ENCODE results near the gene LRRC9.
"Not testable (repeated sequence)": the region's sequence is repeated elsewhere in the genome, so short reads cannot be mapped to it uniquely, and the experiment has no call there.

Gene LRRC9

DNA sequence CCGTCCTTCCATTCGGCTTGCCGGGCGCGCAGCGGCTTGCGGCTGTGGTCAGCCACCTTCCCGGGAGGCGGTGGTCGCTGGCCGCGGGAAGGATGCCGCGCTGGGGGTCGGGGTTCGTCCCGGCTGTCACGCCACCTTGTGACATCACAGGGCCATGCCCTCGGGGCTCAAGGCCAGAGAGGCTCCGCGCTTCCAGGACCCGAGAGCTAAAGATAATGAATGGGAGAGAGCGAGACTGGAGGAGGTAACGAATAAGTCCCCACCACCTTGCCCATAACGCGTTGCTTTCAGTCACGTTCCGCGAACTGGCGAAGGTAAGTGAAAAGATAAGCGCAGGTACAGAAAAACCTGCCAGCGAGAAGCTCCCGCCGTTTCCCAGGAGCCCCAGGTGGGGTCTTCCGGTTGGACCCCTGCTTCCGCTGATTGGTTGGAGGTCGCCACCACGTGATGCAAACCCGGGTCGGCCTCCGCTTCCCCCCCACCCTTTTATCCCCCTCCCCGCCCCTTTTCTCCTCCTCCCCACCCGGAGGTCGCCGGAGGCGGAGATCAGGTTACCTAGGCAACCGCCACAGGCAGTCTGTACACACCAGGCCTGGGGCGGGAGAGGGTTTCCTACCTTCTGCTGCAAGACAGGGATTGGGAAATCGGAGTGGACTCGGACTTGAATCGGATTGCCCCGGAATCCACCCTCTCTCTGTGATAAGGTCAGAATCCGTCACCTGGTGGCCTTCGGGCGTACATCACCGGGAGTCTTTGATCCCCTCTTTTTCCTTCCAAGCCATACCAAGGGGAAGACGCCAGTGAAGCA lies at the start of gene LRRC9:
Gene LRRC9 (plus strand): TSS at position 575 of the 808 bp plus-strand sequence.
- no peak for DNase-seq

- no peak for DNase-seq
Measured at GRCh38 chr14:59870277-59871165, 49.4 kb upstream of the LRRC9 start, which contains the start of gene RTN1. RTN1 (minus strand) TSS chr14:59870776; CDS start chr14:59870630, 146 bp downstream.

DNA sequence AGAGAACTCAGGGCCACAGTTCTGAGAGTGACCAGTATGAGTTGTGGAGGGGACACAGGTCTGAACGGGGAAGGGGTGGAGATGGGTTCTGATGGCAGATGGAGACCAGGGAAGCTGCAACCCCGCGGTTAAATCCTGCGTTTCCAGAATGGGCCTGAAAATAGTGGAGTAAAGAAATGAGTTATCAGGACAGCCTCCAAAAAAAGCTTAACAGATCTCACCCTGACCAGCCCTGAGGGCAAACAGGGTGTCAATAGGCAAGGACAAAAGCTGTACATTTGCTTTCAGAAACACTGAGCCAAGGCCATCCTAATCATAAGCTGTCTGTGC lies 48.8 kb upstream of the LRRC9 start:
- DNase-seq = no peak

DNA sequence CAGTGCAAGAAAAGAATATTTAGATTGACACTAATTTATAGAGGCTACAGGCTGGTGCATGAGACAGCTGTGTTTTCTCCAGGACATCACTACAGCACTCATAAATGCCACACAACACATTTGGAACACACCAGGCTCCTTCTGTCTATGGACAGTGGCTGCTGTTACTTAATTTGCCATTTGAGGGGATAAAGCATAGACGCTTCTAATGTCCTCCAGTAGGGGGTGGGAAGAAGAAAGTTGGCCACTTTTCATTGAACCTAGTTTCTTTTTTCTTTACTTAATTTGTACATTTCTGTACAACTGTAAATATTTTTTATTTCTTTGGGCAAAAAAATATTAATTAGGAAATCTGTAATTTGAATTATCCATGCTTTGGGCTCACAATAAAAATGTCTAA lies 37.0 kb upstream of the LRRC9 start:
- DNase-seq = no peak

GRCh38 chr14:59890676-59891075 lies 29.3 kb upstream of the LRRC9 start:
- no peak for DNase-seq

GRCh38 chr14:59895721-59896120 lies 24.2 kb upstream of the LRRC9 start:
- DNase-seq = no peak

DNA sequence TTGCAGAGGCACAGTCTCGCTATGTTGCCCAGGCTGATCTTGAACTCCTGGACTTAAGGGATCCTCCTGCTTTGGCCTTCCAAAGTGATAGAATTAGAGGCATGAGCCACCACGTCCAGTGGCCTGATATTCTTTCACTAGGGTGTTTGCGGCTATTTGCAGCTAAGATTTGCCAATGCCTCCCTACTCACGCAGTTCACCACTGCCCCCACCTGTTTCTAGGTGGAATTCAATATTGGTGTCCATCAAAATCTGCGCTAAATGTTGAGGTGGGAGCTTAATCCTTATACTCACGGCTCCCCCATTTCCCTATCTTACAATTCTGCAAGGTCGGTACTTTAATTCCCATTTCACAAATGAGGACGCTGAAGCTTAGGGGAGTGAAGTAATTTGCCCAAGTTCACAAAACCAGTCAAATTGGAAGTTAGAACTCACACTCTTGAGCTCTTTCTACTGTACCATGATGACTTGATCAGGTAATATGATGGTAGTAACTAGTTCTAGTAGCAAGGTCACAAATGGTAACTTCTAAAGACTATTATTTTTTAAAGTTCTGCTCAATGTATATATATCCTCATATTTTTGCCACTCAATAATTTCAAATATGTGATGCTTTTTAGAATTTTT lies 22.1 kb upstream of the LRRC9 start:
- no peak for DNase-seq

DNA sequence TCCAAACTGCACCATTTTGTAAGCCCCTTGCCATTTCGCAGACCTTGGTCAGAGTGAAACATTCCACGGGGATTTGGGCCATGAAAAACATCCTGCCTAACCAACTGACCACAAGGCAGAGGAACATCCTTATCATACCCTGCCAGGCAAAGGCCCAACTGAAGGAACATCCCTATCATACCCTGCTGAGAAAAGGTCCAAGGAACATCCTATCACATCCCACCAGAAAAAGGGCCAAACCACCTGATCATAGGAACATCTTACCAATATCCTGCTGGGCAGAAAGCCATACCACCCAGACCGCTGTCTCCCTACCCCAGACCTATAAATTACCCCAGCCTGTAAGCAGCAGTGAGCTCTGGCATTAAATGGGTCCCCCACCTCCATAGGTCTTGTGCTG lies 19.4 kb upstream of the LRRC9 start:
- no peak for DNase-seq

DNA sequence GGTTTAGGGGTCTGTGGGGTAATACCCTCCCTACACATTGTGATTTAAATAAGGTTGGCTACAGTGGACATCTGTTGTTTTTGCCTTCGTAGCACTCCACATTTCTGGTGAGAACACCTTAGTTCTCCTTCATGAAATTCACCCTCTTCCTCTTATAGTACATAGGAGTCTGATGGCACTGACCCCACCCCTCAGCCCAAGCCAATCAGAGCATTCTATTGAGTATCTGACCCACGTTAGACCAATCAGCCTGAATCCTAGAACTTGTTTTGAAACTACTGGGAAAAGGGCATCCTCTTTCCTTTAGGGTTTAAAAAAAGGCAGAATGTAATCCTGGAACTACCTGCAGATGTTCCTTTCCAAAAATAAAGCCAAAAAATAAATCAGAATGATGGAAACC lies 15.8 kb upstream of the LRRC9 start:
- DNase-seq = no peak

- DNase-seq = no peak
Measured at GRCh38 chr14:59905188-59905587, 14.8 kb upstream of the LRRC9 start.

GRCh38 chr14:59912443-59912842 lies 7.5 kb upstream of the LRRC9 start:
- no peak for DNase-seq

- DNase-seq = no peak
Measured at GRCh38 chr14:59913187-59913586, 6.8 kb upstream of the LRRC9 start.

- DNase-seq = no peak
Measured at GRCh38 chr14:59918824-59919569, 947 bp upstream of the LRRC9 start.

DNA sequence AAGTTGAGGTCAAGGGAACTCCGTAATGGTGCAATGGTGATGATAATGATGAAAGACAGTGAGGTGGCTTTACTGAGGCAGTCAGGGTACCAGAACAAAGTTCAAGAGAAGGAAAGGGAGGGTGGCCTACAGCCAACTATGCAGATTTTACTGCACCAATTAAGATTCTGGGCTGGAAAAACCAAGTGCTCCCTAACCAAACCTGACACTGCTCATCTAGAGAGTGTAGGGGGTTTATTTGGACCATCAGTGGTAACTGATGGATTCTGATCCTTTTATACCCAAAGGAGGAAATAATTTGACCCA lies 387 bp downstream of the LRRC9 start:
- no peak for DNase-seq

DNA sequence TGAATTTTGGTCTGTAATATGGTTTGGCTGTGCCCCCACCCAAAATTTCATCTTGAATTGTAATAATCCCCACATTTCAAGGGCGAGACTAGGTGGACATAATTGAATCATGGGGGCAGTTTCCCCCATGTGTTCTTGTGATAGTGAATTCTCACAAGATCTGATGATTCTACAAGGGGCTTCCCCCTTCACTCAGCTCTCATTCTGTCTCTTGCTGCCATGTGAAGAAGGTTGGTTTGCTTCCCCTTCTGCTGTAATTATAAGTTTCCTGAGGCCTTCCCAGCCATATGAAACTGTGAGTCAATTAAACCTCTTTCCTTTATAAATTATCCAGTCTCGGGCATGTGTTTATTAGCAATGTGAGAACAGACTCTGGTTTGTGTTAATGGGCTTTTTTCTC lies 5.9 kb downstream of the LRRC9 start:
- no peak for DNase-seq

GRCh38 chr14:59926534-59926933 lies 6.6 kb downstream of the LRRC9 start:
- DNase-seq = no peak

DNA sequence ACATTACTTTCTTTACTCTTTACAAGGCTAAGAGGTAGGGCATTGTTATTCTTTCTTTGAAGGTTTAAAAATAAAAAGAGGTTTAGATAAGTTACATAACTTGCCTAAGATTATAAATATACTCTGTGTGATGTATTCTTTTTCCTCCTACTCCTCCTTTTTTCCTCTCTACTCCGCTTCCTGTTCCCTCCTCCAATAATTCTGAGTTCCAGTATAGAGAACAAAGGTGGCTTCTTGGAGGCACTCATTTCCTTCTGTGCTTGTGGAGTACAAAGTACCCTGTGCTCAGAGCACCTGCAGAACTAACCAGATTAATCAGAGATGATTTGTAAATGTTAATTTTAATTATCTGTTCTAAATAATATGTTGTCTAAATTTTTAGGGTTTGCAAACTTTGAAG lies 11.3 kb downstream of the LRRC9 start:
- DNase-seq = no peak

GRCh38 chr14:59936145-59936544 lies 16.2 kb downstream of the LRRC9 start:
- DNase-seq = no peak

DNA sequence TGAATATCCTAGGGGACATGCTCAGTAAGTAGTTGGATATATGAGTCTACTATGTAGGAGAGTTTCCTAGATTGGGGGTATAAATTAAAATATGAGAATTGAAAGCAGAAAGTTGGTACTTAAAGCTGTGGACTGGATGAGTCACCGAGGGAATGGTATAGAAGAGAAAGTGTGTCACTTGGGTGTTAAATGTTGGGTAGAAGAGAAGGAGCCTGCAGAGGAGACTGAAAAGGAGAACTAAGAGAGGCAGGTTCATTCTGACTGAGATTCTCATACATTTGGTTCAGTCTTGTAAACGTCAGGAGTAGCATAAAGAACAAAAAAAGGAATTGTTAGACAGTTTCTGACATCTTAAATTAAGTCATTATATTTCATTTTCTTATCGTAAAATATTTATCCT lies 19.9 kb downstream of the LRRC9 start:
- no peak for DNase-seq

DNA sequence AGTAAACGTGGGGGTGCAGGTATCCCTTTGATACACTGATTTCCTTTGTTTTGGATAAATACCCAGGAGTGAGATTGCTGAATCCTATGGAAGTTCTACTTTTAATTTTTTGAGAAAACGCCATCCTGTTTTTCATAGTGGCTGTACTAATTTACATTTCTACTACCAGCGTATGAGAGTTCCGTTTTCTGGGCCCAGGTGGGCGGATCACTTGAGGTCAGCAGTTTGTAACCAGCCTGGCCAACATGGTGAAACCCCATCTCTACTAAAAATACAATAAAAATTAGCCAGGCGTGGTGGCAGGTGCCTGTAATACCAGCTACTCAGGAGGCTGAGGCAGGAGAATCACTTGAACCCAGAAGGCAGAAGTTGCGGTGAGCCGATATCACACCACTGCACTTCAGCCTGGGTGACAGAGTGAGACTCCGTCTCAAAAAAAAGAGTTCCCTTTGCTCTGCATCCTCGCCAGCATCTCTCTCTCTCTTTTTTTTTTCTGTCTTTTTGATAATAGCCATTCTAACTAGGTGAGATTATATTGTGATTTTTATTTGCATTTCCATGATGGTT lies 22.4 kb downstream of the LRRC9 start:
- DNase-seq = not testable (repeated sequence)

GRCh38 chr14:59944909-59945308 lies 25.0 kb downstream of the LRRC9 start:
- DNase-seq = no peak

- DNase-seq = not testable (repeated sequence)
Measured at GRCh38 chr14:59952141-59952540, 32.2 kb downstream of the LRRC9 start.

DNA sequence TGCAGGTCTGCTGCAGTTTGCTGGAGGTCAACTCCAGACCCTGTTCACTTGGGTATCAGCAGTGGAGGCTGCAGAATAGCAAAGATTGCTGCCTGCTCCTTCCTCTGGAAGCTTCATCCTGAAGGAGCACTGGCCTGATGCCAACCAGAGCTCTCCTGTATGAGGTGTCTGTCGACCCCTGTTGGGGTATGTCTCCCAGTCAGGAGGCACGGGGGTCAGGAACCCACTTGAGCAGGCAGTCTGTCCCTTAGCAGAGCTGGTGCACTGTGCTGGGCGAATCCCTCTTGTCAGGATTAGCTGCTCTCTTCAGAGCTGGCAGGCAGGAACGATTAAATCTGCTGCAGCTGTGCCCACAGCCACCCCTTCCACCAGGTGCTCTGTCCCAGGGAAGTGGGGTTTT lies 37.9 kb downstream of the LRRC9 start:
- DNase-seq = not testable (repeated sequence)

Measured in activated CD4-positive, CD25-positive, alpha-beta regulatory T cell treated with anti-CD3 and anti-CD28 coated beads, Interleukin-2, amount 50 U/mL, for 72 hours (primary cell).